ENCODE results near the gene TNS3.
A peak's percentile ranks its signal among the peaks of the same experiment; 100 is the strongest.

TNS3 gene

GRCh38 chr7:47256016-47256415, 325.9 kb downstream of the TNS3 start:
- no peak for DNase-seq (ENCODE audit: low spot score)

- no peak for DNase-seq (ENCODE audit: low spot score)
Observed at GRCh38 chr7:47255441-47255840, 326.5 kb downstream of the TNS3 start.

- no peak for DNase-seq (ENCODE audit: low spot score)
Observed at GRCh38 chr7:47255007-47255406, 326.9 kb downstream of the TNS3 start.

GRCh38 chr7:47254081-47254977, 327.6 kb downstream of the TNS3 start:
- no peak for DNase-seq (ENCODE audit: low spot score)

GRCh38 chr7:47253650-47254080, 328.2 kb downstream of the TNS3 start:
- peak; percentile 16 for DNase-seq (ENCODE audit: low spot score)

- no peak for DNase-seq (ENCODE audit: low spot score)
Observed at GRCh38 chr7:47252675-47253074, 329.2 kb downstream of the TNS3 start.

GRCh38 chr7:47249361-47249760, 332.6 kb downstream of the TNS3 start:
- no peak for DNase-seq (ENCODE audit: low spot score)

GRCh38 chr7:47248797-47249196, 333.1 kb downstream of the TNS3 start:
- DNase-seq (ENCODE audit: low spot score) = no peak

- no peak for DNase-seq (ENCODE audit: low spot score)
Observed at GRCh38 chr7:47247132-47247531, 334.8 kb downstream of the TNS3 start.

GRCh38 chr7:47244692-47245091, 337.2 kb downstream of the TNS3 start:
- DNase-seq (ENCODE audit: low spot score) = no peak

- DNase-seq (ENCODE audit: low spot score) = no peak
Observed at GRCh38 chr7:47241112-47242065, 340.5 kb downstream of the TNS3 start.

GRCh38 chr7:47239931-47240421, 341.9 kb downstream of the TNS3 start:
- DNase-seq (ENCODE audit: low spot score) = no peak

- DNase-seq (ENCODE audit: low spot score) = no peak
Observed at GRCh38 chr7:47239034-47239433, 342.9 kb downstream of the TNS3 start.

GRCh38 chr7:47236480-47237129, 345.3 kb downstream of the TNS3 start:
- DNase-seq (ENCODE audit: low spot score) = no peak

GRCh38 chr7:47233996-47234395, 347.9 kb downstream of the TNS3 start:
- DNase-seq (ENCODE audit: low spot score) = no peak

GRCh38 chr7:47232751-47233412, 349.0 kb downstream of the TNS3 start:
- no peak for DNase-seq (ENCODE audit: low spot score)

GRCh38 chr7:47231627-47232026, 350.3 kb downstream of the TNS3 start:
- DNase-seq (ENCODE audit: low spot score) = no peak

- DNase-seq (ENCODE audit: low spot score) = no peak
Observed at GRCh38 chr7:47231032-47231431, 350.9 kb downstream of the TNS3 start.

GRCh38 chr7:47228386-47229014, 353.4 kb downstream of the TNS3 start:
- no peak for DNase-seq (ENCODE audit: low spot score)

GRCh38 chr7:47227762-47228177, 354.1 kb downstream of the TNS3 start:
- no peak for DNase-seq (ENCODE audit: low spot score)

- DNase-seq (ENCODE audit: low spot score) = no peak
Observed at GRCh38 chr7:47226696-47227095, 355.2 kb downstream of the TNS3 start.
